A549 (cell line): ENCODE results near the gene F11. TPM values are rescaled to one million over a fixed set of nuclear protein-coding genes. Genes with fewer than 3 reads are reported as not detected.
A peak's percentile ranks its signal among the peaks of the same experiment; 100 is the strongest.
"Not testable (repeated sequence)": the region's sequence is repeated elsewhere in the genome, so short reads cannot be mapped to it uniquely, and the experiment has no call there.

Experiments
- ATAC-seq, 2 experiments: fragments of 200-7000 bp in 1 of 2; fragments of >200 bp in 1 of 2; cut with Nextera tagmentation in 1 of 2; cut with Tn5 transposase in 1 of 2; 3 replicates each; pipeline versions ENCODE4 v1.8.0 to v1.9.1; 2018 to 2020; ENCODE audit warnings: mild to moderate bottlenecking in 1 of 2, moderate library complexity in 1 of 2
- CTCF ChIA-PET: fragments of 300-600 bp; sonication (Branson Sonifier 250); formaldehyde crosslinking; extraction: SDS; loops from one replicate; lab custom pipeline; 2021; ENCODE audit warnings: antibody characterized with exemption, inconsistent platforms; lab: Yijun Ruan, JAX
- POLR2A ChIA-PET: fragments of 350-600 bp; formaldehyde crosslinking; extraction: SDS; loops from one replicate; lab custom pipeline; 2021; ENCODE audit warnings: antibody characterized with exemption, inconsistent platforms; lab: Yijun Ruan, JAX
- DNase-seq, 2 experiments: peaks; one replicate each; pipeline versions ENCODE4 v3.0.0 to v3.0.0-alpha.2; 2011 to 2016; ENCODE audit warnings: low read depth in 1 of 2, low spot score in 1 of 2
- FAIRE-seq: peaks from 2 replicates; lab custom pipeline; 2011; peaks lifted over from hg19 to GRCh38; lab: Jason Lieb, UNC
- H3K27ac ChIP-seq, 2 experiments: fragments of >200 bp; sonication (Bioruptor Twin); formaldehyde crosslinking; 3 replicates each; pipeline ENCODE4 v1.5.1; 2016 to 2017
- H3K4me1 ChIP-seq: fragments of >200 bp; sonication (Bioruptor Twin); formaldehyde crosslinking; 3 replicates; pipeline ENCODE4 v1.6.1; 2016
- H3K4me2 ChIP-seq: fragments of >200 bp; sonication (Bioruptor Twin); formaldehyde crosslinking; 3 replicates; pipeline ENCODE4 v1.6.1; 2016
- H3K4me3 ChIP-seq: fragments of >200 bp; sonication (Bioruptor Twin); formaldehyde crosslinking; 3 replicates; pipeline ENCODE4 v1.5.1; 2016
- H3K9me3 ChIP-seq: fragments of >200 bp; sonication (Bioruptor Twin); formaldehyde crosslinking; 3 replicates; pipeline ENCODE4 v1.6.1; 2016
- BHLHE40 ChIP-seq: IDR thresholded peaks from 2 replicates; pipeline ENCODE4 v1.6.1; 2012; ENCODE audit warnings: low read depth, low read length, inconsistent platforms
- CEBPB ChIP-seq, 2 experiments: fragments of >200 bp in 1 of 2; sonication (Bioruptor Twin) in 1 of 2; formaldehyde crosslinking in 1 of 2; IDR thresholded peaks; 2 replicates each; pipeline ENCODE4 v1.6.1; 2012 to 2016
- E2F6 ChIP-seq: IDR thresholded peaks from 2 replicates; pipeline ENCODE4 v1.6.1; 2012; ENCODE audit warnings: low read depth, borderline replicate concordance
- EHF ChIP-seq: fragments of 250-450 bp; sonication (Bioruptor Pico); IDR thresholded peaks from 2 replicates; pipeline ENCODE4 v1.5.0; 2020; ENCODE audit warnings: mild to moderate bottlenecking
- EHMT2 ChIP-seq: fragments of 200-600 bp; sonication (generic); IDR thresholded peaks from 2 replicates; pipeline ENCODE4 v1.6.1; 2016; ENCODE audit warnings: antibody characterized with exemption, low read depth, mild to moderate bottlenecking, moderate library complexity
- ELK1 ChIP-seq: fragments of 150-350 bp; IDR thresholded peaks from 2 replicates; pipeline ENCODE4 v1.6.1; 2014; ENCODE audit warnings: low read depth, mild to moderate bottlenecking, low read length
- EP300 ChIP-seq, 2 experiments: fragments of >200 bp; sonication (Bioruptor Twin); formaldehyde crosslinking; IDR thresholded peaks; 2 replicates in 1 of 2; 3 replicates in 1 of 2; pipeline ENCODE4 v1.6.1; 2016 to 2017
- ESRRA ChIP-seq: fragments of 150-350 bp; IDR thresholded peaks from 2 replicates; pipeline ENCODE4 v1.6.1; 2014; ENCODE audit warnings: mild to moderate bottlenecking, low read length, borderline replicate concordance
- FOXS1 ChIP-seq: fragments of 250-450 bp; sonication (Bioruptor Pico); IDR thresholded peaks from 2 replicates; pipeline ENCODE4 v1.5.0; 2020; ENCODE audit warnings: mild to moderate bottlenecking, moderate library complexity
- GATA3 ChIP-seq: IDR thresholded peaks from 2 replicates; pipeline ENCODE4 v1.6.1; 2012; ENCODE audit warnings: borderline replicate concordance
- HOXB13 ChIP-seq: fragments of 250-450 bp; sonication (Bioruptor Pico); IDR thresholded peaks from 2 replicates; pipeline ENCODE4 v1.5.0; 2020; ENCODE audit warnings: low read depth, mild to moderate bottlenecking, moderate library complexity
- HOXB5 ChIP-seq: fragments of 250-450 bp; sonication (Bioruptor Pico); IDR thresholded peaks from 2 replicates; pipeline ENCODE4 v1.5.0; 2020; ENCODE audit warnings: mild to moderate bottlenecking, moderate library complexity
- JUNB ChIP-seq: fragments of >200 bp; sonication (Bioruptor Twin); formaldehyde crosslinking; IDR thresholded peaks from 2 replicates; pipeline ENCODE4 v1.6.1; 2016
- MAZ ChIP-seq: fragments of 150-350 bp; IDR thresholded peaks from 2 replicates; pipeline ENCODE4 v1.6.1; 2014; ENCODE audit warnings: antibody characterized with exemption, low read depth, low read length, borderline replicate concordance
- MYC ChIP-seq: IDR thresholded peaks from 2 replicates; pipeline ENCODE4 v1.6.1; 2012; ENCODE audit warnings: mild to moderate bottlenecking, inconsistent platforms, low read length, improper control_type of control experiment, borderline replicate concordance
- NR3C1 ChIP-seq: fragments of >200 bp; sonication (Bioruptor Twin); formaldehyde crosslinking; IDR thresholded peaks from 3 replicates; pipeline ENCODE4 v1.6.1; 2017
- RCOR1 ChIP-seq: fragments of 150-350 bp; IDR thresholded peaks from 2 replicates; pipeline ENCODE4 v1.6.1; 2014; ENCODE audit warnings: antibody characterized with exemption, low read length, low read depth
- RNF2 ChIP-seq: fragments of 200-600 bp; sonication (generic); IDR thresholded peaks from 2 replicates; pipeline ENCODE4 v1.6.1; 2016; ENCODE audit warnings: low read depth, mild to moderate bottlenecking, antibody characterized with exemption, moderate library complexity, borderline replicate concordance
- SREBF2 ChIP-seq: fragments of 450-650 bp; IDR thresholded peaks from 2 replicates; pipeline ENCODE4 v1.6.1; 2014; ENCODE audit warnings: mild to moderate bottlenecking, moderate library complexity
- USF2 ChIP-seq: fragments of 450-650 bp; IDR thresholded peaks from 2 replicates; pipeline ENCODE4 v1.6.1; 2014; ENCODE audit warnings: antibody characterized with exemption
- ZC3H11A ChIP-seq: fragments of 450-650 bp; IDR thresholded peaks from 2 replicates; pipeline ENCODE4 v1.6.1; 2014; ENCODE audit warnings: antibody characterized with exemption, mild to moderate bottlenecking
- ZNF302 ChIP-seq: fragments of 250-450 bp; sonication (Bioruptor Pico); IDR thresholded peaks from 2 replicates; pipeline ENCODE4 v1.9.0; 2021; ENCODE audit warnings: inconsistent platforms, mild to moderate bottlenecking, moderate library complexity
- ZSCAN20 ChIP-seq: fragments of 250-450 bp; sonication (Bioruptor Pico); IDR thresholded peaks from 2 replicates; pipeline ENCODE4 v1.8.0; 2022; ENCODE audit warnings: mild to moderate bottlenecking, moderate library complexity
- WGBS: methylation state at CpG from one replicate; pipeline ENCODE4 v1.1.6; 2017; ENCODE audit errors: missing lambda C conversion rate; 5-methylcytosine and 5-hydroxymethylcytosine counted together
- polyA plus RNA-seq, 4 experiments: library from polyadenylated mRNA; depleted of rRNA in 3 of 4; stranded (reverse); fragments of >200 nt; fragmentation: RNase III in 1 of 4; extraction: RNeasy Plus Mini Kit Qiagen cat#74134 plus additional on column Dnase treatment in 1 of 4; gene quantifications; 2 replicates in 3 of 4; 3 replicates in 1 of 4; pipeline ENCODE4 v1.2.3, GENCODE V29; 2011 to 2017

F11 gene
- polyA plus RNA-seq, 2 of the 4 experiments (the other 2 are of a cell fraction): not detected

GRCh38 chr4:186266729-186267456 is 904 bp downstream of the F11 start (continued):
- TF ChIP-seq RCOR1: no peak
- TF ChIP-seq SREBF2: no peak
- no peak for TF ChIP-seq USF2

GRCh38 chr4:186271081-186271678 is 5.2 kb downstream of the F11 start:
- DNase-seq: no peak
- H3K9me3 ChIP-seq: no peaks in the 10 kb centered on the region
- CTCF ChIA-PET: no interaction called here
- no peak overlapping the region for H3K4me3 ChIP-seq
- POLR2A ChIA-PET: no interaction called here
- FAIRE-seq: no peak
- WGBS: 24% methylated on average over 9 of the region's 9 CpGs
- H3K4me1 ChIP-seq: no peaks in the 10 kb centered on the region
- no peak overlapping the region for H3K27ac ChIP-seq
- ATAC-seq: no peak
- TF ChIP-seq BHLHE40 (no peak), RNF2 (0 out of 2 replicates have a peak, but pooled peaks have one; percentile 75)
- H3K4me2 ChIP-seq: no peak overlapping the region

GRCh38 chr4:186272699-186273391 is 6.9 kb downstream of the F11 start:
- WGBS: 40% methylated on average over 4 of the region's 4 CpGs
- FAIRE-seq (no peak), ATAC-seq (no peak), DNase-seq (no peak)
- TF ChIP-seq EHF (CRISPR knock-in tag): no peak
- no peak for TF ChIP-seq ZNF302
- TF ChIP-seq HOXB5 (CRISPR knock-in tag): no peak
- no peak for TF ChIP-seq ELK1
- TF ChIP-seq GATA3: no peak
- CTCF ChIA-PET: no interaction called here
- H3K4me3 ChIP-seq: no peak overlapping the region
- H3K4me2 ChIP-seq: no peak overlapping the region
- H3K4me1 ChIP-seq: no peaks in the 10 kb centered on the region
- POLR2A ChIA-PET: no interaction called here
- H3K9me3 ChIP-seq: no peaks in the 10 kb centered on the region
- no peak overlapping the region for H3K27ac ChIP-seq

GRCh38 chr4:186273392-186273789 is 7.4 kb downstream of the F11 start:
- H3K9me3 ChIP-seq, H3K4me2 ChIP-seq, ATAC-seq, FAIRE-seq, H3K4me3 ChIP-seq, H3K27ac ChIP-seq, DNase-seq, CTCF ChIA-PET, H3K4me1 ChIP-seq, POLR2A ChIA-PET: not testable (repeated sequence)
- WGBS: 47% methylated on average over 5 of the region's 5 CpGs

GRCh38 chr4:186283311-186283710 is 17.3 kb downstream of the F11 start:
- Histone ChIP-seq H3K9me3 (no peaks in the 10 kb centered on the region), H3K27ac (no peak overlapping the region), H3K4me2 (no peak overlapping the region), H3K4me1 (no peaks in the 10 kb centered on the region), H3K4me3 (no peak overlapping the region)
- no peak for TF ChIP-seq FOXS1 (CRISPR knock-in tag)
- TF ChIP-seq EP300 (IDR thresholded peaks at IDR 0.05): no peak
- TF ChIP-seq ZSCAN20: no peak
- TF ChIP-seq RCOR1: no peak
- TF ChIP-seq HOXB5 (CRISPR knock-in tag): no peak
- TF ChIP-seq MAZ: no peak
- no peak for TF ChIP-seq CEBPB (IDR thresholded peaks at IDR 0.05)
- no peak for TF ChIP-seq NR3C1
- TF ChIP-seq ELK1: no peak
- no peak for TF ChIP-seq EHMT2
- TF ChIP-seq EHF (CRISPR knock-in tag): no peak
- no peak for TF ChIP-seq HOXB13 (CRISPR knock-in tag)
- no peak for TF ChIP-seq JUNB
- TF ChIP-seq E2F6: no peak
- no peak for TF ChIP-seq ESRRA
- no peak for TF ChIP-seq ZC3H11A
- no peak for TF ChIP-seq MYC
- no peak for TF ChIP-seq BHLHE40
- ATAC-seq (no peak), FAIRE-seq (no peak), DNase-seq (no peak)
- 42% methylated on average over 5 of the region's 5 CpGs for WGBS
- ChIA-PET CTCF (interaction anchor here (1.0 kb wide), 1 partner anchor 13 kb away, joined by 5 read pairs; no protein-coding TSS in a partner anchor), POLR2A (no interaction called here)
